H4 (cell line): ENCODE measurements around the gene SETD1B. TPM values are rescaled to one million over a fixed set of nuclear protein-coding genes. Genes with fewer than 3 reads are reported as not detected.
"Not testable (repeated sequence)": the region's sequence is repeated elsewhere in the genome, so short reads cannot be mapped to it uniquely, and the experiment has no call there.

Experiments
- DNase-seq: peaks from one replicate; pipeline ENCODE4 v3.0.0-alpha.2; 2015; ENCODE audit warnings: low spot score
- total RNA-seq: library from RNA; depleted of rRNA; stranded (reverse); fragments of >200 nt; shearing (Covaris generic); gene quantifications from 2 replicates; pipeline ENCODE4 v1.2.3, GENCODE V29; 2014; rRNA removed

SETD1B gene
- total RNA-seq, 1 experiment from 2014 or later: 2.1 TPM

- no peak for DNase-seq
Measured at GRCh38 chr12:121857322-121858246, 53.8 kb downstream of the SETD1B start.

- no peak for DNase-seq
Measured at GRCh38 chr12:121858318-121858661, 54.5 kb downstream of the SETD1B start.

GRCh38 chr12:121858662-121859572 is 55.1 kb downstream of the SETD1B start, which contains the start of gene HPD:
Gene HPD (minus strand): TSS chr12:121858859. CDS start chr12:121858823, 36 bp downstream.
- DNase-seq: peak; percentile 62

DNA sequence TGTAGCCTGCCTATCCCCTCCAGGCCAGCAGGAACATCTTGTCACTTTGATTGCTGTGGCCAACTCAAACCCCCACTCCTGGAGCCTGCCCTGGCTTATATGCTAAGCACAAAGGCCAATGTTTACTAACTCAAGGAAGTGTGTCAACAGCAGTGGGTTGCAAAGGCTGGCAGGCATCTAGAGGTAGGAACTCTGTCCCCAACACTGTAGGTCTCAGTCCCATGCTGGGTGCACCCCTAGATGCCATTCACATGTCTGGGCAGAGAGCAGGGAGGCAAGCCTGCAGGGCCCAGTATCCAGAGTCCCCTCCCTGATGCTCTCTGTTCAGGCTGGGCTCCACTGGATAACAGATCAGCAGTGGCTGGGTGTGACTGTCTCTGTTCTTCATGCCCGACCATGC is 56.4 kb downstream of the SETD1B start:
- no peak for DNase-seq

DNA sequence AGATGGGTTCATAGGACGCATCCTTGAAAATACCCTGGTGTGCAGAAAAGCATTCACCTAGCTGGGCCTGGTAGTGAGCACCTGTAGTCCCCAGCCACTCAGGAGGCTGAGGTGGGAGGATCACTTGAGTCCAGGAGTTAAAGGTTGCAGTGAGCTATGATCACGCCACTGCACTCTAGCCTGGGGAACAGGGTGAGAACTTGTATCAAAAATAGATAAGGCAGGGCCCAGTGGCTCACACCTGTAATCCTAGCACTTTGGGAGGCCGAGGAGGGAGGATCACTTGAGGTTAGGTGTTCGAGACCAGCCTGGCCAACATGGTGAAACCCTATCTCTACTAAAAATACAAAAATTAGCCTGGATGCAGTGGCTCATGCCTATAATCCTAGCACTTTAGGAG is 56.9 kb downstream of the SETD1B start:
- not testable (repeated sequence) for DNase-seq

DNA sequence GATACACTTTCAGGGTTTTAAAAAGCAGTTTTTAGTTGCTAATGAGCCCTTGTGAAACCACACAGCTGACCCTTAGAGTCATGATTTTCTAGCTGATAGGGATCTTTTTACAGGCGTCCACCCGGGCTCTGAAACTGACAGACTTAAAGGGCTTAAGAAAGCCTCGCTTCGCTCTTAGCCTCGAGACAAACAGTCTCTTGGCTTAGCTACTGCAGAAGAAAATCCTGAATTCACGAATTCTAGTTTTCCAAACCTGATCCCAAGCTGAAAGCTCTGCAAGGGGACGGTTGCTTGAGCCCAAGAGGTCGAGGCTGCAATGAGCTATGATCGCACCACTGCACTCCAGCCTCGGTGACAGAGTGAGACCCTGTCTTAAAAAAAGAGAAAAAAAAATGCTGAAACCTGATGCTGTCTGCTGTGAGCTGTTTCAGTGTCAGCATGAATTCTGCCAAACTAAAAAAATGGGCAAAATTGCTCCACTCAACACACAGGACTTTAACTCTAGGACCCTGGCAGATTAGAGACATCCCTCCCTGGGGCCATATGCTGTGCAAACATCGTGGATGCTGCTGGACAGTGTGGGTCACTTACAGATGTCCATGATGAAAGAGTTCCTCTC is 57.9 kb downstream of the SETD1B start:
- DNase-seq: no peak

- no peak for DNase-seq
Measured at GRCh38 chr12:121866331-121866730, 62.5 kb downstream of the SETD1B start.

DNA sequence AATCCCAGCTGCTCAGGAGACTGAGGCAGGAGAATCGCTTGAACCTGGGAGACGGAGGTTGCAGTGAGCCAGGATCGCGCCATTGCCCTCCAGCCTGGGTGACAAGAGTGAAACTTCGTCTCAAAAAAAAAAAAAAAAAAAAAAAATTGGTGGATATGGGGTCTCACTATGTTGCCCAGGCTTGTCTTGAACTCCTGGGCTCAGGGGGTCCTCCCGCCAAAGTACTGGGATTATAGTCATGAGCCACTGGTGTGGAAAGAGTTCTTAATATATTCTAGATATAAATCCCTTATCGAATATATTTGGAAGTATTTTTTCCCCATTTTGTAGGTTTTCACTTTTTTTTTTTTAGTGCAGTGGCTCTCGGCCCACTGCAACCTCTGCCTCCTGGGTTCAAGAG is 65.4 kb downstream of the SETD1B start:
- DNase-seq: not testable (repeated sequence)

- DNase-seq: no peak
Measured at GRCh38 chr12:121871467-121871866, 67.7 kb downstream of the SETD1B start.

DNA sequence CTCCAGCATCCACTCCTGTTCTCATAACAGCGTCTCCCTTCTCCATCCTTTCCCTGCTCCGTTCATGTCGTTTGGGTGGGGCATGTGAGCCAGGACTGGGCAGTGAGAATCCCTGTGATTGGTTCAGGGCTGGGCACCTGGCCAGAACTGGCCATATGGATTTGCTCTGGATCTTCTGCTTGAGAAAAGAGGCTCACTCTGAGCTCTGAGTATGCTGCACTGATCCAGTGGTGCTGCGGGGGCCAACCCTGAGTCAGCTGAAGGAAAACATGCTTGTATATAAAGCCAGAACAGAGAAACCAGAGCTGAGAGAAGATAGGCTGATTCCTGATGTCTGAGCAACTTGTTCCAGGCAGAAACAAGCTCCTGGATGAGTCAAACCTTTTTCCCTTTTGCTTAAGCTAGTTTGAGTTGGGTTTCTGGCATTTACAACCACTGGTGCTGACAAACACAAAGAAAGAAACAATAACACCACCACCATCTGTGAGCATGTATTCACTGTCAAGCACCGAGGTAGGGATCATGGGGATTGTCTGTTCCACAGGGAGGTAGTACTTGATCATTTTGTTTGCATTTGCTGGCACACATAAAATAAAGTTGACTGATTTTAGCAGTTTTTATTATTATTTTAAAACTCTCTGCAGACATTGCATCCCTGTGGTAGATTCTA is 68.9 kb downstream of the SETD1B start:
- DNase-seq: peak; percentile 33

- no peak for DNase-seq
Measured at GRCh38 chr12:121873216-121873569, 69.4 kb downstream of the SETD1B start.

- DNase-seq: no peak
Measured at GRCh38 chr12:121874071-121874470, 70.3 kb downstream of the SETD1B start.

- no peak for DNase-seq
Measured at GRCh38 chr12:121875582-121875981, 71.8 kb downstream of the SETD1B start.

DNA sequence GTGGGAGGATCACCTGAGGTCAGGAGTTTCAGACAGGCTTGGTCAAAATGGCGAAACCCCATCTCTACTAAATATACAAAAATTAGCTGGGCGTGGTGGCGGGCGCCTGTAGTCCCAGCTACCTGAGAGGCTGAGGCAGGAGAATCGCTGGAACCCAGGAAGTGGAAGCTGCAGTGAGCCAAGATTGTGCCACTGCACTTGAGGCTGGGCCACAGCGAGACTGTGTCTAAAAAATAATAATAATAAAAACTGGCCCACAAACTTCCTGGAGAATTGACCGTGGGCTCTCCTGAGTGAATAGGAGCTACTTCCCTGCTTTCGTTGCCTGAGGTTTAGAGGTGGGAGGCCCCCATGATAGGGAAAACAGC is 72.3 kb downstream of the SETD1B start:
- DNase-seq: not testable (repeated sequence)

Other genes starting within 250 kb of the SETD1B start
- 18.4 and 19.7 TPM in 2 replicates for gene KDM2B, start 223.0 kb upstream of the SETD1B start, total RNA-seq
- gene ORAI1, start 177.5 kb upstream of the SETD1B start, total RNA-seq: 4.4 and 8.5 TPM in 2 replicates
- gene MORN3, start 134.4 kb upstream of the SETD1B start, total RNA-seq: 0.23 TPM in 1 of 2 replicates, not detected in the other
- 5.0 and 8.9 TPM in 2 replicates for gene TMEM120B, start 91.3 kb upstream of the SETD1B start, total RNA-seq
- gene RHOF, start 10.3 kb upstream of the SETD1B start, total RNA-seq: 0.99 and 3.3 TPM in 2 replicates
- gene HPD, start 54.9 kb downstream of the SETD1B start, total RNA-seq: not detected in 2 replicates
- 65.1 and 105 TPM in 2 replicates for gene PSMD9, start 84.8 kb downstream of the SETD1B start, total RNA-seq
- 3.3 and 5.2 TPM in 2 replicates for gene CFAP251, start 114.6 kb downstream of the SETD1B start, total RNA-seq
- 1.5 and 1.8 TPM in 2 replicates for gene BCL7A, start 217.9 kb downstream of the SETD1B start, total RNA-seq